Measurements from ENCODE around the gene NT5C3B.

DNA sequence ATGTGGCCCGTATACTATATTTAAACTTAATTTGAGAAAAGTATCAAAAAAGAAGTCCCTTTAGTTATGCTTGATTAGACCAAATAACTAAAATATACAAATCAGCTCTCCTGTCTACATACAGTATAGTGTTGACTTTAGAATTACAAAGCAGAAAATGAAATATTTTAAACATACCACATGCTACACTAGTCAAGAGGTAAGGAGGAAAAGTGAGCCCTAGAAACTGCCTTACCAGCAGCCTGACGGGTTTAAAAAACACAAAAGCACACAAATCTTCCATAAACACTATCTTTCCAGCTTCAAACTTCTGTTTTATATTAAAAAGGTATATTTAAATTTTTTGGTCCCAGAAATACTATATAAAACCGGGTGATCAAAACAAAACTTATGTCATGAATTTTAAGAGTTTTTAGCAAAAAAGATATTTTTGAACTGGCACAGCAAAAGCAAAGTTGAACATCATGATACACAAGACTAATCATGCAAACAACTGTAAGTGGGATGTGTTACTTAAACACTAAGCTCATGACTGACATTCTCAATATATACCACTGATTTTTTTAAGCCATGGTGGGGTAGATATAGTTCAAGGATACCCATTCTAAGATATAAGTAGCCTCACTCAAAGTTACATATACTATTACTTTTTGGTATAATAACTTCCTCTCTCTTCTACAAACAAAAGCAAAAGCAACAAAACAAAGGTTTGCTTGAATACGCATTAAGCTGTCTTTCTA, 13.4 kb upstream of the NT5C3B start:
- TF ChIP-seq ZBTB7A (tag by site-specific recombination; IDR thresholded peaks at IDR 0.05; ENCODE audit: low read depth) (no peak), ZNF561 (tag by site-specific recombination; IDR thresholded peaks at IDR 0.05; ENCODE audit: borderline replicate concordance) (no peak), ZNF837 (tag by site-specific recombination; IDR thresholded peaks at IDR 0.05) (no peak), ZNF248 (tag by site-specific recombination; IDR thresholded peaks at IDR 0.05) (no peak), ZNF274 (IDR thresholded peaks at IDR 0.05; ENCODE audit: low read length) (no peak), ZNF274 (tag by site-specific recombination; IDR thresholded peaks at IDR 0.05; ENCODE audit: borderline replicate concordance) (no peak), ZNF404 (tag by site-specific recombination; IDR thresholded peaks at IDR 0.05) (no peak), ZSCAN5A (tag by site-specific recombination; IDR thresholded peaks at IDR 0.05) (no peak), ZNF585B (tag by site-specific recombination; IDR thresholded peaks at IDR 0.05) (no peak), ZNF311 (tag by site-specific recombination; IDR thresholded peaks at IDR 0.05; ENCODE audit: borderline replicate concordance) (no peak)
- TF ChIP-seq, protein P1, sequence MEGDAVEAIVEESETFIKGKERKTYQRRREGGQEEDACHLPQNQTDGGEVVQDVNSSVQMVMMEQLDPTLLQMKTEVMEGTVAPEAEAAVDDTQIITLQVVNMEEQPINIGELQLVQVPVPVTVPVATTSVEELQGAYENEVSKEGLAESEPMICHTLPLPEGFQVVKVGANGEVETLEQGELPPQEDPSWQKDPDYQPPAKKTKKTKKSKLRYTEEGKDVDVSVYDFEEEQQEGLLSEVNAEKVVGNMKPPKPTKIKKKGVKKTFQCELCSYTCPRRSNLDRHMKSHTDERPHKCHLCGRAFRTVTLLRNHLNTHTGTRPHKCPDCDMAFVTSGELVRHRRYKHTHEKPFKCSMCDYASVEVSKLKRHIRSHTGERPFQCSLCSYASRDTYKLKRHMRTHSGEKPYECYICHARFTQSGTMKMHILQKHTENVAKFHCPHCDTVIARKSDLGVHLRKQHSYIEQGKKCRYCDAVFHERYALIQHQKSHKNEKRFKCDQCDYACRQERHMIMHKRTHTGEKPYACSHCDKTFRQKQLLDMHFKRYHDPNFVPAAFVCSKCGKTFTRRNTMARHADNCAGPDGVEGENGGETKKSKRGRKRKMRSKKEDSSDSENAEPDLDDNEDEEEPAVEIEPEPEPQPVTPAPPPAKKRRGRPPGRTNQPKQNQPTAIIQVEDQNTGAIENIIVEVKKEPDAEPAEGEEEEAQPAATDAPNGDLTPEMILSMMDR (tag by site-specific recombination; IDR thresholded peaks at IDR 0.05): no peak
